SJCRH30 (cell line): Measurements from ENCODE around the gene QSOX1. TPM values are rescaled to one million over a fixed set of nuclear protein-coding genes. Genes with fewer than 3 reads are reported as not detected.
"Not testable (repeated sequence)": the region's sequence is repeated elsewhere in the genome, so short reads cannot be mapped to it uniquely, and the experiment has no call there.

Experiments used
- DNase-seq, 2 experiments: peaks; one replicate each; pipeline ENCODE4 v3.0.0-alpha.2; 2015 to 2020
- H3K27ac ChIP-seq: fragments of 250-450 bp; sonication (Bioruptor Pico); 2 replicates; pipeline ENCODE4 v1.5.1; 2020; ENCODE audit warnings: mild to moderate bottlenecking, moderate library complexity
- H3K27me3 ChIP-seq: fragments of 250-450 bp; sonication (Bioruptor Pico); 2 replicates; pipeline ENCODE4 v1.5.1; 2020; ENCODE audit warnings: mild to moderate bottlenecking, moderate library complexity
- H3K36me3 ChIP-seq: fragments of 250-450 bp; sonication (Bioruptor Pico); 2 replicates; pipeline ENCODE4 v1.5.1; 2020; ENCODE audit warnings: mild to moderate bottlenecking, moderate library complexity
- H3K4me1 ChIP-seq: fragments of 250-450 bp; sonication (Bioruptor Pico); 2 replicates; pipeline ENCODE4 v1.5.1; 2020; ENCODE audit warnings: mild to moderate bottlenecking, moderate library complexity
- H3K4me3 ChIP-seq: fragments of 250-450 bp; sonication (Bioruptor Pico); 2 replicates; pipeline ENCODE4 v1.5.1; 2020; ENCODE audit warnings: mild to moderate bottlenecking, moderate library complexity
- H3K9me3 ChIP-seq: fragments of 250-450 bp; sonication (Bioruptor Pico); replicated peaks from 2 replicates; pipeline ENCODE4 v1.5.1; 2020; ENCODE audit warnings: mild to moderate bottlenecking, moderate library complexity
- total RNA-seq: library from RNA; depleted of rRNA; stranded (reverse); fragments of >200 nt; shearing (Covaris generic); gene quantifications from 2 replicates; pipeline ENCODE4 v1.2.3, GENCODE V29; 2014

QSOX1 gene
- total RNA-seq, 1 experiment from 2014 or later, result 9.8 TPM

GRCh38 chr1:180199018-180199417 lies 44.3 kb downstream of the QSOX1 start:
- no peak for DNase-seq
- no peak overlapping the region for H3K4me3 ChIP-seq
- H3K27me3 ChIP-seq, result no peaks in the 10 kb centered on the region
- no peak overlapping the region for H3K27ac ChIP-seq
- H3K4me1 ChIP-seq, result no peaks in the 10 kb centered on the region
- no peaks in the 10 kb centered on the region for H3K36me3 ChIP-seq
- no peaks in the 10 kb centered on the region for H3K9me3 ChIP-seq

- H3K36me3 ChIP-seq, result no peaks in the 10 kb centered on the region
- H3K27ac ChIP-seq, result no peak overlapping the region
- H3K4me3 ChIP-seq, result no peak overlapping the region
- no peaks in the 10 kb centered on the region for H3K4me1 ChIP-seq
- H3K9me3 ChIP-seq, result no peaks in the 10 kb centered on the region
- no peak for DNase-seq
- no peaks in the 10 kb centered on the region for H3K27me3 ChIP-seq
Measured at GRCh38 chr1:180201451-180202200, 47.0 kb downstream of the QSOX1 start.

GRCh38 chr1:180202588-180202987 lies 47.9 kb downstream of the QSOX1 start:
- not testable (repeated sequence) for H3K27ac ChIP-seq, H3K4me3 ChIP-seq, H3K27me3 ChIP-seq, H3K4me1 ChIP-seq, DNase-seq, H3K9me3 ChIP-seq, H3K36me3 ChIP-seq

- Histone ChIP-seq H3K9me3 (no peaks in the 10 kb centered on the region), H3K4me1 (peaks cover 2% of the 10 kb centered on the region; the same call in 1 of the 2 replicates), H3K27me3 (no peaks in the 10 kb centered on the region), H3K27ac (no peak overlapping the region), H3K36me3 (no peaks in the 10 kb centered on the region), H3K4me3 (no peak overlapping the region)
- DNase-seq, result no peak
Measured at GRCh38 chr1:180204231-180204630, 49.6 kb downstream of the QSOX1 start.

- no peaks in the 10 kb centered on the region for H3K9me3 ChIP-seq
- DNase-seq, result no peak
- no peak overlapping the region for H3K4me3 ChIP-seq
- no peak overlapping the region for H3K27ac ChIP-seq
- no peaks in the 10 kb centered on the region for H3K27me3 ChIP-seq
- peaks cover 21% of the 10 kb centered on the region for H3K4me1 ChIP-seq
- no peaks in the 10 kb centered on the region for H3K36me3 ChIP-seq
Measured at GRCh38 chr1:180206581-180206980, 51.9 kb downstream of the QSOX1 start.

- Histone ChIP-seq H3K4me3 (no peak overlapping the region), H3K27ac (no peak overlapping the region), H3K9me3 (no peaks in the 10 kb centered on the region)
Measured at GRCh38 chr1:180208264-180208663, 53.6 kb downstream of the QSOX1 start.

GRCh38 chr1:180210008-180210620 lies 55.4 kb downstream of the QSOX1 start:
- H3K4me3 ChIP-seq, result no peak overlapping the region
- peak overlapping the region; percentile 77 for H3K27ac ChIP-seq
- H3K27me3 ChIP-seq, result no peaks in the 10 kb centered on the region
- H3K9me3 ChIP-seq, result no peaks in the 10 kb centered on the region
- H3K4me1 ChIP-seq, result peaks cover 21% of the 10 kb centered on the region
- DNase-seq, result peak; percentile 84 to 89
- no peaks in the 10 kb centered on the region for H3K36me3 ChIP-seq

More at GRCh38 chr1:180208264-180208663, 53.6 kb downstream of the QSOX1 start:
- no peak for DNase-seq
- Histone ChIP-seq H3K36me3 (no peaks in the 10 kb centered on the region), H3K4me1 (peaks cover 21% of the 10 kb centered on the region), H3K27me3 (no peaks in the 10 kb centered on the region)

- no peak for DNase-seq
- no peaks in the 10 kb centered on the region for H3K27me3 ChIP-seq
- peaks cover 21% of the 10 kb centered on the region for H3K4me1 ChIP-seq
Measured at GRCh38 chr1:180211156-180211859, 56.6 kb downstream of the QSOX1 start.

GRCh38 chr1:180211860-180212229 lies 57.2 kb downstream of the QSOX1 start:
- Histone ChIP-seq H3K36me3 (no peaks in the 10 kb centered on the region), H3K4me3 (no peak overlapping the region), H3K9me3 (no peaks in the 10 kb centered on the region)

More at GRCh38 chr1:180211156-180211859, 56.6 kb downstream of the QSOX1 start:
- no peaks in the 10 kb centered on the region for H3K9me3 ChIP-seq
- H3K27ac ChIP-seq, result peak overlapping the region; percentile 77
- no peaks in the 10 kb centered on the region for H3K36me3 ChIP-seq
- H3K4me3 ChIP-seq, result no peak overlapping the region

GRCh38 chr1:180213401-180214170 lies 58.9 kb downstream of the QSOX1 start:
- Histone ChIP-seq H3K36me3 (no peaks in the 10 kb centered on the region), H3K4me1 (peaks cover 21% of the 10 kb centered on the region), H3K4me3 (no peak overlapping the region), H3K27ac (no peak overlapping the region), H3K9me3 (no peaks in the 10 kb centered on the region), H3K27me3 (no peaks in the 10 kb centered on the region)
- no peak for DNase-seq

More at GRCh38 chr1:180211860-180212229, 57.2 kb downstream of the QSOX1 start:
- Histone ChIP-seq H3K27ac (peak overlapping the region; percentile 77; the same call in 1 of the 2 replicates), H3K27me3 (no peaks in the 10 kb centered on the region), H3K4me1 (peaks cover 21% of the 10 kb centered on the region)
- DNase-seq, result no peak

GRCh38 chr1:180215856-180216625 lies 61.4 kb downstream of the QSOX1 start:
- no peak overlapping the region for H3K27ac ChIP-seq
- no peaks in the 10 kb centered on the region for H3K9me3 ChIP-seq
- H3K27me3 ChIP-seq, result no peaks in the 10 kb centered on the region
- no peaks in the 10 kb centered on the region for H3K36me3 ChIP-seq
- peaks cover 5% of the 10 kb centered on the region; the same call in 1 of the 2 replicates for H3K4me1 ChIP-seq
- H3K4me3 ChIP-seq, result no peak overlapping the region
- DNase-seq, result no peak

- Histone ChIP-seq H3K4me3 (no peak overlapping the region), H3K27me3 (no peaks in the 10 kb centered on the region), H3K9me3 (no peaks in the 10 kb centered on the region), H3K36me3 (no peaks in the 10 kb centered on the region), H3K4me1 (no peaks in the 10 kb centered on the region; the same call in 1 of the 2 replicates), H3K27ac (no peak overlapping the region)
- DNase-seq, result no peak
Measured at GRCh38 chr1:180217006-180217405, 62.3 kb downstream of the QSOX1 start.

- Histone ChIP-seq H3K27me3 (no peaks in the 10 kb centered on the region), H3K36me3 (no peaks in the 10 kb centered on the region), H3K4me1 (no peaks in the 10 kb centered on the region), H3K9me3 (no peaks in the 10 kb centered on the region), H3K27ac (no peak overlapping the region), H3K4me3 (no peak overlapping the region)
- DNase-seq, result no peak
Measured at GRCh38 chr1:180218806-180219765, 64.4 kb downstream of the QSOX1 start.
